ENCODE data around the gene MAEA. TPM values are rescaled to one million over a fixed set of nuclear protein-coding genes. Genes with fewer than 3 reads are reported as not detected.
"Not testable (repeated sequence)": the region's sequence is repeated elsewhere in the genome, so short reads cannot be mapped to it uniquely, and the experiment has no call there.

The MAEA gene
- total and polyA plus RNA-seq, 5 donors from 2014 or later: 61.2 to 77.7 (median 66.4) TPM

GRCh38 chr4:1323635-1324442 is 34.1 kb downstream of the MAEA start:
- no peaks in the 10 kb centered on the region for H3K4me1 ChIP-seq (ENCODE audit: control insufficient read depth, insufficient read depth, low read length, poor library complexity, severe bottlenecking)
- no peak for DNase-seq
- Mint-ChIP-seq H3K4me1 (peaks cover 0 to 3% (median 0%) of the 10 kb centered on the region in 4 donors), H3K27me3 (no peaks in the 10 kb centered on the region), H3K36me3 (peaks cover 12% of the 10 kb centered on the region), H3K9me3 (no peaks in the 10 kb centered on the region), H3K27ac (no peak overlapping the region), H3K4me3 (no peak overlapping the region)
- ATAC-seq (ENCODE audit: low read depth in 2 of 2): no peak
- no peak overlapping the region for H3K27ac ChIP-seq (ENCODE audit: insufficient read depth, low read length, poor library complexity, severe bottlenecking)
- no peaks in the 10 kb centered on the region for H3K9me3 ChIP-seq (ENCODE audit: control insufficient read depth in 2 of 2, low read length in 2 of 2)
- peaks cover 44% of the 10 kb centered on the region for H3K36me3 ChIP-seq (ENCODE audit: control insufficient read depth, insufficient read depth, low read length)
- H3K4me3 ChIP-seq (ENCODE audit: low read depth, low read length): no peak overlapping the region
- no peaks in the 10 kb centered on the region for H3K27me3 ChIP-seq (ENCODE audit: control insufficient read depth, insufficient read depth, low read length)

- H3K36me3 ChIP-seq (ENCODE audit: control insufficient read depth, insufficient read depth, low read length): peaks cover 36% of the 10 kb centered on the region
- H3K27ac ChIP-seq (ENCODE audit: insufficient read depth, low read length, poor library complexity, severe bottlenecking); H3K9me3 ChIP-seq (ENCODE audit: control insufficient read depth in 2 of 2, low read length in 2 of 2); H3K4me3 ChIP-seq (ENCODE audit: low read depth, low read length); H3K4me3 Mint-ChIP-seq; H3K27me3 Mint-ChIP-seq; H3K4me1 ChIP-seq (ENCODE audit: control insufficient read depth, insufficient read depth, low read length, poor library complexity, severe bottlenecking); DNase-seq; H3K4me1 Mint-ChIP-seq; H3K27me3 ChIP-seq (ENCODE audit: control insufficient read depth, insufficient read depth, low read length); H3K27ac Mint-ChIP-seq; H3K9me3 Mint-ChIP-seq; ATAC-seq (ENCODE audit: low read depth in 2 of 2): not testable (repeated sequence)
- peaks cover 12% of the 10 kb centered on the region for H3K36me3 Mint-ChIP-seq
These were observed 34.9 kb downstream of the MAEA start for GRCh38 chr4:1324443-1325175.

GRCh38 chr4:1325176-1325480 is 35.4 kb downstream of the MAEA start:
- Mint-ChIP-seq H3K27me3 (no peaks in the 10 kb centered on the region), H3K27ac (no peak overlapping the region), H3K36me3 (peaks cover 9% of the 10 kb centered on the region), H3K4me3 (no peak overlapping the region), H3K9me3 (no peaks in the 10 kb centered on the region), H3K4me1 (peaks cover 0 to 10% (median 3%) of the 10 kb centered on the region in 4 donors)
- peaks cover 35% of the 10 kb centered on the region for H3K36me3 ChIP-seq (ENCODE audit: control insufficient read depth, insufficient read depth, low read length)
- H3K4me1 ChIP-seq (ENCODE audit: control insufficient read depth, insufficient read depth, low read length, poor library complexity, severe bottlenecking): peaks cover 11% of the 10 kb centered on the region
- H3K27ac ChIP-seq (ENCODE audit: insufficient read depth, low read length, poor library complexity, severe bottlenecking): no peak overlapping the region
- H3K4me3 ChIP-seq (ENCODE audit: low read depth, low read length): no peak overlapping the region
- H3K9me3 ChIP-seq (ENCODE audit: control insufficient read depth in 2 of 2, low read length in 2 of 2): no peaks in the 10 kb centered on the region
- ATAC-seq (ENCODE audit: low read depth in 2 of 2): no peak
- H3K27me3 ChIP-seq (ENCODE audit: control insufficient read depth, insufficient read depth, low read length): no peaks in the 10 kb centered on the region
- DNase-seq: no peak

DNA sequence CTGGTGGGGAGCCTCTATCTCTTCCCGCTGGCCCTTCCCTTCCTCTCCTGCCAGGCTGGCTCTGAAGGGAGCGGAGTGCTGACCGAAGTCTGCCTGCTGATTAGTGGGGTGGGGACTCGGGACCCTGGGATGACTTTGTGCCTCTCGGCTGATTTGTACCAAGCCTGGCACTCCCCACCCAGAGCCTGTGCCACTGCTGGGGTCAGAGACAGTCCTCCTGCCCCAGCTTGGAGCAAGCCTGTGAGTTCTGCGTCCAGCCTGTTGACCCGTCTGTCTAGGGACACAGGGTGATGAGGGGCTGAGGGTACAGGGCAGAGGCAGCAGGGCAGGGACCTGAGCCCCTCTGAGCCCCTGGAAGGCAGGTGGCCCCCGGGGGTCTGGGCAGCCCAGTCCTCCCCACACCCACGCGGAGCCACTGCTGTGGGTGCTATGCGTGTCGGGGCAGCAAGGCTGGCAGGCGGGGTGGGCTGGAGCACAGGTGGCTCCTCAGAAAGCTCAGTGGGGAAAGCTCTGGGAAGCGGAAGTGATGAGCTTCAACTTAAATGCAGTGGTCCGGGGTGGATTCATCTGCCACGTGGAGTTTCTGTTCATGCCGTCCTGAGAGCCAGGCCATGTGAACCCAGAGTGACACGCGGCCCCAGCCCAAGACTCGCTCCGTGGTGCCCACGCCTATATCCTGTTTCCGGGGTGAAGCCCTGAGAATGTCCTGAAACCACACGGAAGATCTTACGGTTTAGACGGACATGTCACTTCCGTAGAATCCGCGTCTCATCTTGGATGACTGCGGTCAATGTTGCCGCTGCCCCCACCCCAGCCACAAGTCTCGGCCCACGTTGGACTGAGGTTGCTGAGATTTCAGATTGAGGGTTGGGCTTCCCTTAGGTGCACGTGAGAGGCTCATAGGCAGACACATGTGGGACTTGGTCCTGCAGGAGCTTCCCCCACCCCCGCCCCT is 36.3 kb downstream of the MAEA start:
- Histone ChIP-seq H3K27ac (ENCODE audit: insufficient read depth, low read length, poor library complexity, severe bottlenecking) (no peak overlapping the region), H3K36me3 (ENCODE audit: control insufficient read depth, insufficient read depth, low read length) (peaks cover 35% of the 10 kb centered on the region), H3K4me1 (ENCODE audit: control insufficient read depth, insufficient read depth, low read length, poor library complexity, severe bottlenecking) (peaks cover 19% of the 10 kb centered on the region), H3K27me3 (ENCODE audit: control insufficient read depth, insufficient read depth, low read length) (no peaks in the 10 kb centered on the region), H3K9me3 (ENCODE audit: control insufficient read depth in 2 of 2, low read length in 2 of 2) (no peaks in the 10 kb centered on the region), H3K4me3 (ENCODE audit: low read depth, low read length) (no peak overlapping the region)
- H3K9me3 Mint-ChIP-seq: no peaks in the 10 kb centered on the region
- DNase-seq (no peak), ATAC-seq (ENCODE audit: low read depth in 2 of 2) (no peak)
- H3K4me3 Mint-ChIP-seq: no peak overlapping the region
- H3K27me3 Mint-ChIP-seq: no peaks in the 10 kb centered on the region
- peaks cover 10% of the 10 kb centered on the region for H3K36me3 Mint-ChIP-seq
- peaks cover 0 to 18% (median 11%) of the 10 kb centered on the region in 4 donors for H3K4me1 Mint-ChIP-seq
- H3K27ac Mint-ChIP-seq: no peak overlapping the region

DNA sequence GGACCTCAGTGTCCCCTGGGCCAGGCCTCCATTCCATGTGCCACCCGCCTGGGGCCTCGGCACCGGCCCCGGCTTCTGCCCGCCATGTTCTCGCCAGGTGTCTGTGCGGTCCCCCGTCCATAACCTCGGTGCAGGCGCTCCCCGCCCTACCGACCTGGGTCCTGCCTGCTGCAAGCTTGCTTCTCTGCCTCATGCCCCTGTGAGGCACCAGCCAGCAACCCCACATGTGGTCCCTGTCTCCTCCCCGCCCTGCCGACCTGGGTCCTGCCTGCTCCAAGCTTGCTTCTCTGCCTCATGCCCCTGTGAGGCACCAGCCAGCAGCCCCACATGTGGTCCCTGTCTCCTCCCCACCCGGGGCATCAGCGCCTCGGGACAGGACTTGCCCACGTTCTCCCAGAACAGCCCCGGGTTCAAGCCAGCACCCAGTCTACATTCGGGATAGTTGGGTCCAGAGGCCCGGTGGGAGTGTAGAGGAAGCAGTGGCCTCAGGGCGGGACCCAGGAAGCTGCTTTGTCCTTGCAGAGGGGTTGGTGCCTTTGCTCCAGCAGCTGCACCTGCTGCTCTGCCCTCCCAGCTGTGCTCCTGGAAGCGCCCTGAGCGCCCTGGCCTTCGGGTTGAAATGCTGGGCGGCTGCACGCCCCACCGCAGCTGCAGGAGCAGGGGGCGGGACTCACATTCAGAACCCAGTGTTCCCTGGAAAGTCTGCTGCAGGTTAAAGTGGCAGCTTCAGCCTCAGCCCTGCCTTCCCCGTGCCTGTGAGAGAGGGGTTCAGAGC is 37.2 kb downstream of the MAEA start:
- H3K9me3 Mint-ChIP-seq: no peaks in the 10 kb centered on the region
- no peaks in the 10 kb centered on the region for H3K27me3 Mint-ChIP-seq
- H3K4me1 Mint-ChIP-seq: peaks cover 0 to 26% (median 11%) of the 10 kb centered on the region in 4 donors
- H3K9me3 ChIP-seq (ENCODE audit: control insufficient read depth in 2 of 2, low read length in 2 of 2): no peaks in the 10 kb centered on the region
- peaks cover 9% of the 10 kb centered on the region for H3K36me3 Mint-ChIP-seq
- DNase-seq (no peak), ATAC-seq (ENCODE audit: low read depth in 2 of 2) (no peak)
- no peak overlapping the region for H3K4me3 Mint-ChIP-seq
- H3K27ac Mint-ChIP-seq: no peak overlapping the region
- peaks cover 35% of the 10 kb centered on the region for H3K36me3 ChIP-seq (ENCODE audit: control insufficient read depth, insufficient read depth, low read length)
- H3K27ac ChIP-seq (ENCODE audit: insufficient read depth, low read length, poor library complexity, severe bottlenecking): no peak overlapping the region
- no peak overlapping the region for H3K4me3 ChIP-seq (ENCODE audit: low read depth, low read length)
- H3K27me3 ChIP-seq (ENCODE audit: control insufficient read depth, insufficient read depth, low read length): no peaks in the 10 kb centered on the region
- H3K4me1 ChIP-seq (ENCODE audit: control insufficient read depth, insufficient read depth, low read length, poor library complexity, severe bottlenecking): peaks cover 29% of the 10 kb centered on the region

- Mint-ChIP-seq H3K4me1 (peaks cover 0 to 32% (median 11%) of the 10 kb centered on the region in 4 donors), H3K27me3 (no peaks in the 10 kb centered on the region), H3K9me3 (no peaks in the 10 kb centered on the region), H3K4me3 (no peak overlapping the region), H3K36me3 (peaks cover 10% of the 10 kb centered on the region), H3K27ac (no peak overlapping the region)
- no peak overlapping the region for H3K27ac ChIP-seq (ENCODE audit: insufficient read depth, low read length, poor library complexity, severe bottlenecking)
- no peaks in the 10 kb centered on the region for H3K9me3 ChIP-seq (ENCODE audit: control insufficient read depth in 2 of 2, low read length in 2 of 2)
- H3K4me3 ChIP-seq (ENCODE audit: low read depth, low read length): no peak overlapping the region
- H3K36me3 ChIP-seq (ENCODE audit: control insufficient read depth, insufficient read depth, low read length): peaks cover 31% of the 10 kb centered on the region
- no peaks in the 10 kb centered on the region for H3K27me3 ChIP-seq (ENCODE audit: control insufficient read depth, insufficient read depth, low read length)
- peaks cover 29% of the 10 kb centered on the region for H3K4me1 ChIP-seq (ENCODE audit: control insufficient read depth, insufficient read depth, low read length, poor library complexity, severe bottlenecking)
- ATAC-seq (ENCODE audit: low read depth in 2 of 2) (no peak), DNase-seq (no peak)
These were observed 38.0 kb downstream of the MAEA start for GRCh38 chr4:1327526-1328266.

Measured in CD4-positive, CD25-positive, alpha-beta regulatory T cell (primary cell).